Measurements from ENCODE around the gene OBSL1.

The OBSL1 gene

GRCh38 chr2:219548990-219549389, 22.3 kb downstream of the OBSL1 start:
- DNase-seq (ENCODE audit: low read depth): no peak

- no peak for DNase-seq (ENCODE audit: low read depth)
Measured at GRCh38 chr2:219547621-219548020, 23.7 kb downstream of the OBSL1 start.

GRCh38 chr2:219545943-219546352, 25.4 kb downstream of the OBSL1 start:
- DNase-seq (ENCODE audit: low read depth): no peak

GRCh38 chr2:219545295-219545942, 25.9 kb downstream of the OBSL1 start:
- DNase-seq (ENCODE audit: low read depth): no peak

GRCh38 chr2:219544567-219544966, 26.8 kb downstream of the OBSL1 start:
- DNase-seq (ENCODE audit: low read depth): no peak

GRCh38 chr2:219543596-219544358, 27.6 kb downstream of the OBSL1 start, which contains the start of the genes CHPF and TMEM198:
Gene CHPF, minus strand, starts transcription at chr2:219543809. Its CDS starts 271 bp downstream, at chr2:219543538.
Gene TMEM198, plus strand, starts transcription at chr2:219544028. Its CDS starts 700 bp downstream, at chr2:219544728.
- DNase-seq (ENCODE audit: low read depth): peak; percentile 97

- DNase-seq (ENCODE audit: low read depth): peak; percentile 47
Measured at GRCh38 chr2:219542931-219543595, 28.3 kb downstream of the OBSL1 start.

GRCh38 chr2:219541611-219542180, 29.6 kb downstream of the OBSL1 start:
- peak; percentile 62 for DNase-seq (ENCODE audit: low read depth)

- no peak for DNase-seq (ENCODE audit: low read depth)
Measured at GRCh38 chr2:219540784-219541504, 30.4 kb downstream of the OBSL1 start.

GRCh38 chr2:219539926-219540678, 31.2 kb downstream of the OBSL1 start:
- DNase-seq (ENCODE audit: low read depth): no peak

- no peak for DNase-seq (ENCODE audit: low read depth)
Measured at GRCh38 chr2:219538956-219539788, 32.2 kb downstream of the OBSL1 start.

GRCh38 chr2:219538504-219538951, 32.8 kb downstream of the OBSL1 start:
- peak; percentile 31 for DNase-seq (ENCODE audit: low read depth)

GRCh38 chr2:219537657-219538488, 33.5 kb downstream of the OBSL1 start:
- DNase-seq (ENCODE audit: low read depth): no peak

GRCh38 chr2:219536967-219537366, 34.4 kb downstream of the OBSL1 start:
- DNase-seq (ENCODE audit: low read depth): no peak

GRCh38 chr2:219536425-219536824, 34.9 kb downstream of the OBSL1 start:
- no peak for DNase-seq (ENCODE audit: low read depth)

- DNase-seq (ENCODE audit: low read depth): no peak
Measured at GRCh38 chr2:219533930-219534661, 37.2 kb downstream of the OBSL1 start.

- DNase-seq (ENCODE audit: low read depth): no peak
Measured at GRCh38 chr2:219532378-219532649, 39.0 kb downstream of the OBSL1 start.

GRCh38 chr2:219531639-219532377, 39.5 kb downstream of the OBSL1 start:
- DNase-seq (ENCODE audit: low read depth): no peak
